HepG2 (cell line): ENCODE measurements around the gene RYR2. TPM values are rescaled to one million over a fixed set of nuclear protein-coding genes. Genes with fewer than 3 reads are reported as not detected.

Experiments
- ATAC-seq: fragments of 200-7000 bp; cut with Tn5 transposase; 3 replicates; pipeline ENCODE4 v1.9.1; 2020; ENCODE audit warnings: mild to moderate bottlenecking, moderate library complexity
- BruUV-seq: library from RNA; stranded (reverse); fragments of 400-500 nt; replicated peaks from 2 replicates; lab custom pipeline; 2021; lab: Mats Ljungman, UMichigan
- CTCF ChIA-PET: fragments of 300-600 bp; formaldehyde crosslinking; extraction: SDS; loops from one replicate; lab custom pipeline; 2021; ENCODE audit warnings: low total read pairs, inconsistent platforms, low intra/inter-chr PET ratio; lab: Yijun Ruan, JAX
- POLR2A ChIA-PET: fragments of 350-600 bp; sonication (Branson Sonifier 250); formaldehyde crosslinking; loops from one replicate; lab custom pipeline; 2020; ENCODE audit warnings: antibody characterized with exemption, inconsistent platforms; lab: Yijun Ruan, JAX
- DNase-seq: peaks from one replicate; pipeline ENCODE4 v3.0.0-alpha.2; 2015; ENCODE audit warnings: low spot score
- FAIRE-seq: peaks from 3 replicates; lab custom pipeline; 2011; peaks lifted over from hg19 to GRCh38; lab: Jason Lieb, UNC
- H2AFZ ChIP-seq: one replicate; pipeline ENCODE4 v1.6.1; 2011; ENCODE audit warnings: low read length, inconsistent platforms
- H3K27ac ChIP-seq: fragments of 300-600 bp; 3 replicates; pipeline ENCODE4 v1.8.0; 2011; ENCODE audit warnings: mixed run types, mild to moderate bottlenecking, mixed read lengths, low read length, inconsistent platforms; ENCODE audit not compliant: insufficient read depth; ENCODE audit errors: extremely low read length
- H3K27me3 ChIP-seq, 2 experiments: fragments of 200-600 bp in 1 of 2; 2 replicates in 1 of 2; 3 replicates in 1 of 2; pipeline versions ENCODE4 v1.6.0 to v1.8.0; 2011; ENCODE audit warnings: low read length in 2 of 2, mild to moderate bottlenecking in 2 of 2, moderate library complexity in 2 of 2, inconsistent platforms in 1 of 2; ENCODE audit not compliant: insufficient read depth in 2 of 2, control insufficient read depth in 1 of 2
- H3K36me3 ChIP-seq, 2 experiments: fragments of 200-600 bp in 1 of 2; replicated peaks in 1 of 2; 2 replicates in 1 of 2; 3 replicates in 1 of 2; pipeline versions ENCODE4 v1.5.1 to v1.8.0; 2011; ENCODE audit warnings: low read length in 2 of 2, inconsistent platforms in 1 of 2; ENCODE audit not compliant: insufficient read depth in 2 of 2, control insufficient read depth in 1 of 2
- H3K4me1 ChIP-seq: 2 replicates; pipeline ENCODE4 v1.5.1; 2012; ENCODE audit warnings: low read length, inconsistent platforms; ENCODE audit not compliant: insufficient read depth
- H3K4me2 ChIP-seq: 2 replicates; pipeline ENCODE4 v1.6.0; 2011; ENCODE audit warnings: low read depth, low read length, inconsistent platforms
- H3K4me3 ChIP-seq, 3 experiments: fragments of 200-600 bp in 1 of 3; sonication (generic), shearing (Covaris generic) in 1 of 3; replicated peaks in 1 of 3; 2 replicates each; pipeline ENCODE4 v1.5.1; 2011 to 2016; ENCODE audit warnings: low read length in 3 of 3, inconsistent platforms in 2 of 3, low read depth in 2 of 3, mild to moderate bottlenecking in 2 of 3, control low read depth in 1 of 3, mixed read lengths in 1 of 3; ENCODE audit not compliant: insufficient read depth in 1 of 3
- H3K79me2 ChIP-seq: one replicate; pipeline ENCODE4 v1.6.1; 2011; ENCODE audit warnings: low read length, inconsistent platforms; ENCODE audit not compliant: insufficient read depth
- H3K9ac ChIP-seq: 2 replicates; pipeline ENCODE4 v1.6.0; 2011; ENCODE audit warnings: mild to moderate bottlenecking, low read depth, low read length, inconsistent platforms; ENCODE audit not compliant: insufficient read depth
- H3K9me3 ChIP-seq: 2 replicates; pipeline ENCODE4 v1.5.1; 2012; ENCODE audit warnings: mild to moderate bottlenecking, low read length
- H4K20me1 ChIP-seq: 2 replicates; pipeline ENCODE4 v1.6.0; 2011; ENCODE audit warnings: inconsistent platforms, mild to moderate bottlenecking, low read length, moderate library complexity; ENCODE audit not compliant: insufficient read depth
- CBFB ChIP-seq: sonication (generic); formaldehyde crosslinking; IDR thresholded peaks from 2 replicates; pipeline ENCODE4 v1.4.0; 2020; ENCODE audit warnings: missing genetic modification reagents
- CENPT ChIP-seq: sonication (generic); formaldehyde crosslinking; IDR thresholded peaks from 2 replicates; pipeline ENCODE4 v1.8.0; 2022; ENCODE audit warnings: low read depth, mild to moderate bottlenecking, moderate library complexity, missing genetic modification reagents
- ELF4 ChIP-seq: sonication (generic); formaldehyde crosslinking; IDR thresholded peaks from 2 replicates; pipeline ENCODE4 v1.5.0; 2020; ENCODE audit warnings: missing genetic modification reagents, mild to moderate bottlenecking, moderate library complexity, borderline replicate concordance
- PHF21A ChIP-seq: sonication (generic); formaldehyde crosslinking; IDR thresholded peaks from 2 replicates; pipeline ENCODE4 v1.5.0; 2020; ENCODE audit warnings: mild to moderate bottlenecking, missing genetic modification reagents
- SIX1 ChIP-seq: sonication (generic); formaldehyde crosslinking; IDR thresholded peaks from 2 replicates; pipeline ENCODE4 v1.4.0; 2020; ENCODE audit warnings: missing genetic modification reagents, borderline replicate concordance
- SP4 ChIP-seq: sonication (generic); formaldehyde crosslinking; IDR thresholded peaks from 2 replicates; pipeline ENCODE4 v1.8.1; 2023; ENCODE audit warnings: mild to moderate bottlenecking, missing genetic modification reagents
- ZNF296 ChIP-seq: sonication (generic); formaldehyde crosslinking; conservative IDR thresholded peaks from 2 replicates; pipeline ENCODE4 v1.5.0; 2020; ENCODE audit warnings: mild to moderate bottlenecking, missing genetic modification reagents
- ZNF343 ChIP-seq: sonication (generic); formaldehyde crosslinking; IDR thresholded peaks from 2 replicates; pipeline ENCODE4 v1.4.0; 2020; ENCODE audit warnings: mild to moderate bottlenecking, missing genetic modification reagents
- ZNF589 ChIP-seq: sonication (generic); formaldehyde crosslinking; conservative IDR thresholded peaks from 2 replicates; pipeline ENCODE4 v1.8.0; 2022; ENCODE audit warnings: mild to moderate bottlenecking, moderate library complexity, missing genetic modification reagents
- ZNF790 ChIP-seq: sonication (generic); formaldehyde crosslinking; IDR thresholded peaks from 2 replicates; pipeline ENCODE4 v1.8.0; 2022; ENCODE audit warnings: missing genetic modification reagents, mild to moderate bottlenecking, borderline replicate concordance
- WGBS: methylation state at CpG from one replicate; pipeline ENCODE4 v1.1.6; 2017; ENCODE audit warnings: low lambda C conversion rate; 5-methylcytosine and 5-hydroxymethylcytosine counted together
- in situ Hi-C: cut with HindIII; loops from 2 replicates; pipeline ENCODE4 v1.10.0; 2017; ENCODE audit warnings: low pct_unique_long_range_greater_than_20kb; ENCODE audit not compliant: extremely low pct_ligation_motif_present
- intact Hi-C: fragments of 100-400 bp; cut with micrococcal nuclease; formaldehyde crosslinking; loops from one replicate; pipeline ENCODE4 v1.10.0; 2022; ENCODE audit not compliant: unreplicated experiment
- polyA plus RNA-seq, 8 experiments: library from polyadenylated mRNA; depleted of rRNA in 3 of 8; stranded (reverse) in 7 of 8; unstranded in 1 of 8; fragments of >200 nt; fragmentation: Illumina TruSeq in 4 of 8; extraction: Trizol in 4 of 8; gene quantifications; 2 replicates each; pipeline versions ENCODE4 v1.2.1 to v1.2.3, GENCODE V29; 2011 to 2016; ENCODE audit warnings: low read depth in 4 of 8, missing spikeins in 1 of 8, mixed read lengths in 1 of 8; ENCODE audit not compliant: insufficient read depth in 1 of 8
- total RNA-seq, 5 experiments: library from RNA; depleted of rRNA; stranded (reverse); fragments of >200 nt; fragmentation: Illumina TruSeq; extraction: Trizol; gene quantifications; 2 replicates each; pipeline ENCODE4 v1.2.3, GENCODE V29; 2016; ENCODE audit warnings: low read depth in 1 of 5
- TF ChIP-seq, protein P1 (sequence below), 2 experiments: sonication (generic) in 1 of 2; formaldehyde crosslinking in 1 of 2; IDR thresholded peaks; 2 replicates each; pipeline versions ENCODE4 v1.5.1 to v1.6.1; 2011 to 2020; ENCODE audit warnings: borderline replicate concordance in 1 of 2, low read depth in 1 of 2, low read length in 1 of 2, mild to moderate bottlenecking in 1 of 2, missing genetic modification reagents in 1 of 2, moderate library complexity in 1 of 2
- TF ChIP-seq, protein P2 (sequence below), 2 experiments: sonication (generic) in 1 of 2; formaldehyde crosslinking in 1 of 2; IDR thresholded peaks; 2 replicates each; pipeline versions ENCODE4 v1.4.0 to v1.6.1; 2016 to 2020; ENCODE audit warnings: borderline replicate concordance in 1 of 2, low read depth in 1 of 2, mild to moderate bottlenecking in 1 of 2, missing genetic modification reagents in 1 of 2

The RYR2 gene
- total and polyA plus RNA-seq, 2 of the 13 experiments (the other 11 are each of a cell fraction or from before 2014, with no cell fraction given): not detected

DNA sequence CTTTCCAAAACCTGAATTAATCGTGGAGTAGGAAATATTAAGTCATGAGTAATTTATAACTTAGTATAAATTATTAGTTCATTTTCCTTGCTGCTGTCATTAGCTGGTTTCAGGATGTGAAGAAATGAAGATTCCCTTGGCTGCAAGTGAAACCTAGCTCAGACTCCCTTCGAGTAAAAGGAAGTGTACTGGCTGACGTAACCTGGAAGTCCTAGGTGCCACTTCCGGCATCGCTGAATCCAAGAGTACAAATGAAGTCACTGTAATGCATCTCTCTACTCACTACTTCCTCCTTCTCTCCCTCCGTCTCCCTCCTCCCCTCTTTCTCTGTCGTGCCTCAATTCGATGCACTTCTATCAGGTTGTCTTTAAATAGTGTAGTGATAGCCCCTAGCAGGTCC, 820.0 kb downstream of the RYR2 start:
- H3K27me3 ChIP-seq: no peaks in the 10 kb centered on the region
- no peaks in the 10 kb centered on the region for H3K36me3 ChIP-seq
- H2AFZ ChIP-seq: no peak overlapping the region
- no peaks in the 10 kb centered on the region for H4K20me1 ChIP-seq
- POLR2A ChIA-PET: no interaction called here
- in situ Hi-C loops: no loop called here
- no peak for DNase-seq
- TF ChIP-seq, protein P1, sequence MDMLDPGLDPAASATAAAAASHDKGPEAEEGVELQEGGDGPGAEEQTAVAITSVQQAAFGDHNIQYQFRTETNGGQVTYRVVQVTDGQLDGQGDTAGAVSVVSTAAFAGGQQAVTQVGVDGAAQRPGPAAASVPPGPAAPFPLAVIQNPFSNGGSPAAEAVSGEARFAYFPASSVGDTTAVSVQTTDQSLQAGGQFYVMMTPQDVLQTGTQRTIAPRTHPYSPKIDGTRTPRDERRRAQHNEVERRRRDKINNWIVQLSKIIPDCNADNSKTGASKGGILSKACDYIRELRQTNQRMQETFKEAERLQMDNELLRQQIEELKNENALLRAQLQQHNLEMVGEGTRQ (IDR thresholded peaks at IDR 0.05; ENCODE audit: low read depth, low read length): no peak
- TF ChIP-seq, protein P1 (CRISPR knock-in tag; IDR thresholded peaks at IDR 0.05; ENCODE audit: borderline replicate concordance): no peak
- TF ChIP-seq, all 625 proteins: peak for 0
- no TSS peak for BruUV-seq
- H3K27ac ChIP-seq: no peak overlapping the region
- CTCF ChIA-PET: no interaction called here
- H3K4me2 ChIP-seq: no peak overlapping the region
- no peak for ATAC-seq
- no peak overlapping the region for H3K4me3 ChIP-seq
- peaks cover 9% of the 10 kb centered on the region for H3K4me1 ChIP-seq
- H3K9me3 ChIP-seq: no peaks in the 10 kb centered on the region
- no peaks in the 10 kb centered on the region for H3K79me2 ChIP-seq
- no peak overlapping the region for H3K9ac ChIP-seq
- FAIRE-seq: no peak
- intact Hi-C loops: no loop called here
- 34% methylated on average over 8 of the region's 8 CpGs for WGBS

DNA sequence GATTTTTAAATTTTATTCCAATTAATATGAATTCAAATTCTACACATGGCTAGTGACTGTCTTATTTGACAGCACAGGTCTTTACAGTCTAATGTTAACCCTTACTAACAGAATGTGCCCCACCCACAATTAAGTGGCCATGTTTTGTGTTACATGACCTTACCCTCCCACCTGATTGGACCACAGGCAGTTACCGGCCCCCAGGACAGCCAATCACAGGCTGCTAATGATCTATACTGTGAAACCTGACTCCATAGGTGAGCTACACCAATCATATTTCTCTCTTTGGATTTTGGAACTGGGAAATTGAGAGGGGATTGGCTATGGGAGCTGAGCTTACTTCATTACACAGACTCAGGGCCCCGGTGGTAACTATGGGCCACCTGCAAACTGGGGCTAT, 821.2 kb downstream of the RYR2 start:
- no peaks in the 10 kb centered on the region for H3K9me3 ChIP-seq
- DNase-seq (no peak), ATAC-seq (no peak), FAIRE-seq (no peak)
- no peaks in the 10 kb centered on the region for H3K27me3 ChIP-seq
- H3K36me3 ChIP-seq: no peaks in the 10 kb centered on the region
- H3K4me1 ChIP-seq: peaks cover 9% of the 10 kb centered on the region
- POLR2A ChIA-PET: no interaction called here
- BruUV-seq: no TSS peak
- in situ Hi-C loops: no loop called here
- H3K4me2 ChIP-seq: no peak overlapping the region
- no peak overlapping the region for H2AFZ ChIP-seq
- no peak overlapping the region for H3K27ac ChIP-seq
- no peak overlapping the region for H3K4me3 ChIP-seq
- H3K9ac ChIP-seq: no peak overlapping the region
- H4K20me1 ChIP-seq: no peaks in the 10 kb centered on the region
- intact Hi-C loops: no loop called here
- H3K79me2 ChIP-seq: no peaks in the 10 kb centered on the region
- WGBS: 23% methylated on average over 2 of the region's 2 CpGs
- CTCF ChIA-PET: no interaction called here
- TF ChIP-seq PHF21A (CRISPR knock-in tag) (no peak), SIX1 (no peak), CENPT (CRISPR knock-in tag) (no peak), SP4 (CRISPR knock-in tag) (no peak), ZNF296 (no peak), ZNF790 (CRISPR knock-in tag) (no peak), ELF4 (CRISPR knock-in tag) (no peak), ZNF589 (no peak), CBFB (CRISPR knock-in tag) (no peak), ZNF343 (CRISPR knock-in tag) (no peak)
- TF ChIP-seq, protein P2, sequence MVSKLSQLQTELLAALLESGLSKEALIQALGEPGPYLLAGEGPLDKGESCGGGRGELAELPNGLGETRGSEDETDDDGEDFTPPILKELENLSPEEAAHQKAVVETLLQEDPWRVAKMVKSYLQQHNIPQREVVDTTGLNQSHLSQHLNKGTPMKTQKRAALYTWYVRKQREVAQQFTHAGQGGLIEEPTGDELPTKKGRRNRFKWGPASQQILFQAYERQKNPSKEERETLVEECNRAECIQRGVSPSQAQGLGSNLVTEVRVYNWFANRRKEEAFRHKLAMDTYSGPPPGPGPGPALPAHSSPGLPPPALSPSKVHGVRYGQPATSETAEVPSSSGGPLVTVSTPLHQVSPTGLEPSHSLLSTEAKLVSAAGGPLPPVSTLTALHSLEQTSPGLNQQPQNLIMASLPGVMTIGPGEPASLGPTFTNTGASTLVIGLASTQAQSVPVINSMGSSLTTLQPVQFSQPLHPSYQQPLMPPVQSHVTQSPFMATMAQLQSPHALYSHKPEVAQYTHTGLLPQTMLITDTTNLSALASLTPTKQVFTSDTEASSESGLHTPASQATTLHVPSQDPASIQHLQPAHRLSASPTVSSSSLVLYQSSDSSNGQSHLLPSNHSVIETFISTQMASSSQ (IDR thresholded peaks at IDR 0.05; ENCODE audit: low read depth): no peak
- TF ChIP-seq, protein P2 (CRISPR knock-in tag; IDR thresholded peaks at IDR 0.05; ENCODE audit: borderline replicate concordance): no peak
